Regular cardiac myocyte (primary cell): Measurements from ENCODE around the gene CYLC2. TPM values are rescaled to one million over a fixed set of nuclear protein-coding genes. Genes with fewer than 3 reads are reported as not detected.

ENCODE experiments used
- total RNA-seq: library from RNA; depleted of rRNA; stranded (reverse); fragments of >200 nt; gene quantifications from 2 replicates; pipeline ENCODE4 v1.2.3, GENCODE V29; 2014

Gene CYLC2, protein sequence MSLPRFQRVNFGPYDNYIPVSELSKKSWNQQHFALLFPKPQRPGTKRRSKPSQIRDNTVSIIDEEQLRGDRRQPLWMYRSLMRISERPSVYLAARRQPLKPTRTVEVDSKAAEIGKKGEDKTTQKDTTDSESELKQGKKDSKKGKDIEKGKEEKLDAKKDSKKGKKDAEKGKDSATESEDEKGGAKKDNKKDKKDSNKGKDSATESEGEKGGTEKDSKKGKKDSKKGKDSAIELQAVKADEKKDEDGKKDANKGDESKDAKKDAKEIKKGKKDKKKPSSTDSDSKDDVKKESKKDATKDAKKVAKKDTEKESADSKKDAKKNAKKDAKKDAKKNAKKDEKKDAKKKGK
- not detected in 2 replicates for total RNA-seq

DNA sequence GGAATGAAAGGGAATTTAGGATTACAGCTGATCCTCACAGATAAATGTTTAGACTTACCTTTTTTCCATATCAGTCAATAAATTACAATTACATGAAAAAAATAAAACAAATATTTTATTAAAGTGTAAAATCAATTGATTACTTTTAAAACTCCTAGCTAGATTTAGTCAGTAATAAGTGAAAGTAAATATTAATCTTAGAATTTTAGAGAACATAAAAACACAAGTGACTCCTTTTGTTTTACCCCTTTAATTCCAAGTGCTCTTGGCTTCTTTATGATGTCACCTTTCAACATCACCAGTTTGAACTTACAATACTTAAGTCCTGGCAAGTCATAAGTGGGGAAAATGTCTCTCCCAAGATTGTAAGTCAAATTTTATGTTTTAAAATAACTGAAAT lies at the start of gene CYLC2:
Gene CYLC2 (plus strand): TSS at position 301 of the 400 bp plus-strand sequence. CDS start 48 bp downstream, at position 349.

